DMS53 treated with DMSO at 0.1 percent for 48 hours (cell line): ENCODE results near the gene BMPR2.
A peak's percentile ranks its signal among the peaks of the same experiment; 100 is the strongest.
"Not testable (repeated sequence)": the region's sequence is repeated elsewhere in the genome, so short reads cannot be mapped to it uniquely, and the experiment has no call there.

Experiments
- DNase-seq: peaks from one replicate; lab custom pipeline; 2025; ENCODE audit not compliant: unreplicated experiment; lab: John Stamatoyannopoulos, UW

Gene BMPR2

DNA sequence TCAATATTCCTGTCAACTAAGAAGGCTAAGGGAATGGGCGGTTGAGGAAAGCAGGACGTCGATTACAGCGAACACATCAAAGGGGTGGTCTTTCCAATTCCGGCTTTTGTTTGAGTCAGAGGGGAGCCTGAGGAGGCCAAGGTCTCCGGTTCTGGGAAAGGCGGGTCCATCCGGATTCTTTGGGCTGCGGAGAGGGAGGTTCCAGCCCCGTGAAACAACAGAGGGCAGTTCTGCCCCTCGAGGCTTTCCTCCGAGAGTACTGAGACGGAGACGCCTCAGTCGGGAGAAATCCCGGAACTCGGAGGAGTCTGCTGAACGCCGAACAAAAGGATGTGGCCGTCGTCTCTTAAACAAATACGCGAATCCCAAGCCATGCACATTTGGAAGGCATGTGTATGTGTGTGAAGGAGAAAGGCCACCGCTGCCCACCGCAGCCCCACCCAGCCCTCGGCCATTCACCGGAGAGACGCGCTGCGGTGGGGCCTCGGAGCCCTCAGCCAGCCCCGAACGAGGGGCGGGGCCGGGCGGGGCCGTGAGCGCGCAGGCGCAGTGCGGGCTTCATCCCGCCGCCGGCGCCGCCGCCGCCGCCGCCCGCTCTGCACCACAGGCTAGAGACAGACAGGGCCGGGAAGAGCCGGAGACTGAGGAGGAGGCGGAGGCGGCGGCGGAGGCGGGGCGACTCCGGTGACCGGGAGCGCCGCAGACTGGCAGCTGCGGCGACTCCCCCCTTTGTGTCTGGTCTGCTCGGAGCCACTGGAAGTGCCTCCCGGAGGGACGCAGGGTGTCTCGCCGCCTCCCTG is at the start of gene BMPR2:
BMPR2 (plus strand) TSS at position 719 of the 800 bp plus-strand sequence. CDS start 1,148 bp downstream, outside the sequence.
- peak; percentile 79 for DNase-seq

DNA sequence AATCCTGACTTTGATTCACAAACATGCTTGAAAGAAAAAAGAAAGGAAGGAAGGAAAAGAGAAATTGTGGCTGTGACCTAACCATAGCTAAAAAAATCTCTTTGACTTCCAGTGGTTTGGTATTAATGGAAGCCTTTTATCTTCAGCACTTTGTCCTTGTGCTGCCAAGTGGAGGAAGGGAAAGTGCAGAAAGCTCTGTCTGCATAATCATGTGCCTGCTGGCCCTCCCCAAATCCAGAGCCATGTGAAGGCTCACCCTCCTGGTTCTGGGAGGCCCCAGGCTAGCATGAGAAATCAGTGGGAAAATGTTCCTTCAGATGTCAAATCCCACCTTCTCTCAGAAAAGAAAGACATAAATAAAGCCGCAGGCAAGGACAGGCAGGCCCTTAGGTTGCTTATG is 48.3 kb upstream of the BMPR2 start:
- DNase-seq = no peak

DNA sequence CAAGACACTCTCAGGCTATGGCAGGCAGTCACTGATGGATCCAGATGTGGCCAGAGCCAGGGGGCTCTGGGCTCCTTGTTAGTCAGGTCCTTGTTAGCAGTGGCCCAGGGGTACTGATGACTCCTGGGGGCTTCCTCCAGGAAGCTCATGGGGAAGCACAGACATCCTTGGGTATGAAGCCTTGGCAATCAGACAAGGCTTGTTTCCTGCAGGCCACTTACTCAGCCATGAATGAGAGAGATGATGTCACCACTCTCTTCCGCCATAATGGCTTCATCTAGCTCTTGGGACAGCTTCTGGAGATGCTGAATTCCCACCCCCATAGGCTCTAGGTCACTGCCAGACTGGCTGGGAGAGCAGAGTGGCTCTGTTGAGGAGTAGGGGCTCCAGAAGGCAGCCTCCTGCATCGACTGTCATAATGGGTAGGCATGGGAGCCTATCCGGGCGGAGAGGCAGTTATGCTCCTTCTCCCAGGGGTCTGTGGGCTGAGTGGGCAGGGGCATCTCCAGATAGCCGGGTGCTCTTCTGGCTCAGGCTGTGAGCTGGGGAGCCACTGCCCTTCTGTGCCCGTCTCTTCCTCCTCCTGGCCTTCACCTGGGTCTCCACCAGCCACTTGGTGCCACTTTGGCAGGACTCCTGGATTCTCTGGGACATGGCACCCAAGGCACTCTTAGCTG is 40.2 kb upstream of the BMPR2 start:
- no peak for DNase-seq

DNA sequence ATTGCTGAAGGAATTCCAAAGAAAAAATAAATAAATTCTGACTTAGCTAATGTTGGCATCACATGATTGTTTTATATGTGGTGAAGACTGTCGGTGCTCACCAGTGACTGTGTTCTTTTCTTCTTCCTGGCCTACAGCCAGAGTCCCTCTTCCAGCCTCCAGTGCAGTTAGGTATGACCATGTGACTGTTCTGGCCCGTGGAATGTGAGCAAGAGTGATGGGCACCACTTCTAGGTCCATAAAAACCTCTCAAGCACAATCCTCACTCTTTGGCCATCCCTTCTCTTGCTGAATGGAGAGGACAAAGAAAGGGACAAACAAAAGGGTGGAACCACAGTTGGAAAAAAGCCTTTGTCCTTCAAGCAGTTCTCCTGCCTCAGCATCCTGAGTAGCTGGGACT is 39.0 kb upstream of the BMPR2 start:
- DNase-seq = no peak

DNA sequence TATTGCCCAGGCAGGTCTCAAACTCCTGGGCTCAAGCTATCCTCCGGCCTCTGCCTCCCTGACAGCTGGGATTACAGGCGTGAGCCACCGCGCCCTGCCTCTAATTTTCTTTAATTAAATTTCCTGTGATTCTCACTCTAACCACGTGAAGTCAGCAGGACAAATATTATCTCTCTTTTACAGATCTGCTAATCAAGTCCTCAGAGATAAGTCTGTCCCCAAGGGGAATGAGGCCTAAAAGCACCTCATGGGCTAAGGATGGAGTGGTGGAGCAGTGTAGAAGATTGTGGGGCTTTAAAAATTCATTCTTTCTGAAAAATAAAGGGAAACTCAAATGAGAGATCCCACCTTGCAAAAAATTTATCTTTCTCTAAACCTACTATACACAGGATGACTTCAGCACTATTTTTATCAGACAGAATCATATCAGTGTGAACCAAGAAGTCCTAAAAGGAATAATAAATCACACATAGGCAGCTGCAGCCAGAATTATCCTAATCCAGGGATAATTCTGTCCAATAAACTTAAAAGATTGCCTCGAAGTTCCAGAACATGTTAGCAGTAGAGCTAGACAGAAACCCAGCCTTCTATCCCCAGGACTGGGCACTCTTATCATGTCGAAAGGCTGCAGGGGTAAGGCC is 38.3 kb upstream of the BMPR2 start:
- DNase-seq = no peak

DNA sequence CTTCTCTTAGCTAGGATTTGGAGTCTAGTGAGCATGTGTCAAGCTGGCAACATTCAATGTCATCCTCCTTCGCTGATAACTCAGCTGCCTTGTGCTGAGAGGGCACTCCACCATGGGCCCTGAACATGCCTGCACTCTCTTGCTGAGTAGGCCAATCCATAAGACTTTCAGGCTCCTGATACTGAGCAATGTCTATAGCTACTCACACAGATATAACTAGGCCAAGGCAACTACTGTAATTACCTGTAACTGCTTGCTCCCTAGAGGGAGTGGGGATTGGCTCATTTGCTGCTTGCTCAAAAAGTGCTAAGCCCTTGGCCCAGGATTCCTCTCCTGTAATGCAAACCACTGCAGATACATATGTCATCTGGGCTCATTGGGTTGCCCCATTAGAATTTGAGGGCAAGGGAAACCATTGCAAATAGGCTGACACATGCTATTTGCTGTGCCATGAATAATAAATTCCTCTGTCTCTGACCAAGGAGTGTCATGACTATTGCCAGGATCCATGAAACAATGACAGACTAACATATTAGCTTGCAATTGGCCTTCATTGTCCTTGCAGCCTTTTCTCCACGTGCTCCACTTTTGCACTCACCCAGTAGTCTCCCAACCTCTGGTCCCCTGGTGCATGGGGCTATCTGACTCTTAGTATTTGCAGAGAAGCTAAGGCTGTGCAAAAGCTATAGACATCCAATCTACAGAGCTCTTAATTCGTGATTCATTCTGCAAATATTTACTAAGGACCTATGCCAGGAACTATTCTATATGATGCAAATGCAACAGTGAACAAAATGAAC is 36.9 kb upstream of the BMPR2 start:
- peak; percentile 93 for DNase-seq

DNA sequence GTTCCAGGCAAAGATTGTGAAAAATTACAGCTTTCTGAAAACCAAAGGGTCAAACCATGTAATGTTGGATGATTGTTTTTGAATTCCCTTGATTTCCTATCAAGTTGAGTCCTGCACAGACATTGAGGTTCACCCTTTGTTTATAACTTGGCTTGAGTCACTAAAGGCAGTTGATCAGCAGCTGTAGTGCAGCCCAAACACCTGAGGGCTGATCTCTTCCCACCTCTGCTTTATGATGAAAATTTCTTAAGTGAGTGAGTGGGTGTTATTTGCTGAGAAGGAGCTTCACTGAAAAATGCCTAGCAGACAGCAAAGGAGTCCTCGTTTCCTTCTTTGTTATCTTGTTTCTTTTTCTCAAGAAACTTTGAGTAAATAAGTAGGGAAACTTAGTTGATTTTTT is 31.9 kb upstream of the BMPR2 start:
- DNase-seq = no peak

DNA sequence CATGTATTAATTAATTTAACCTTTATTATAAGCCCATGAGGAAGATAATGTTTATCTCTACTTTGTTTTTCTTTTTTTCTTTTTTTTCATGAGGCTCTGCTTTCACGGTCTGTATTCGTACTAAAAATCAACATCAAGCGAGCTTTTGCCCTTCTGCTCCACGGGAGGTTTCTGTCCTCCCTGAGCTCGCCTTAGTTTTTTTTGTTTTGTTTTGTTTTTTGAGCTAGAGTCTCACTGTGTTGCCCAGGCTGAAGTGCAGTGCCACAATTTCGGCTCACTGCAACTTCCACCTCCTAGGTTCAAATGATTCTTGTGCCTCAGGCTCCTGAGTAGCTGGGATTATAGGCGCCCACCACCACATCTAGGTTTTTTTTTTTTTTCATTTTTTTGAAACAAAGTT is 29.9 kb upstream of the BMPR2 start:
- DNase-seq = no peak

DNA sequence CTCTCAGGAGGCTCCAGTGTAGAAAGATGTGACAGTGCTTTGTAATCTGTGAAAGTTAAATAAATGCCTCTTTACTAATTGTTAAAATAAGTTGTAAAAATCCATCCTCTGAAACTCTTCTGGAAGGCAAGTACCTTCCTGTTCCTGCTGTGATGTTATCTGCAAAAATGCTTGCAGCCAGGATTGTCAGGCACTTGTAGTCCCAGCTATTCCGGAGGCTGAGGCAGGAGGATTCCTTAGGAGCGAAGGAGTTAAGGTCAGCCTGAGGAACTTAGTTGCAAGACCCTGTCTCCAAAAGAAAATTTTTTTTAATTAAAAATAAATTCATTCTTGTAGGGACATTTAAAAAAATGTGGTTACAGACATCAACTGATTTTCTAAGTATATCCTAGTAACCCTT is 22.7 kb upstream of the BMPR2 start:
- DNase-seq = no peak

DNA sequence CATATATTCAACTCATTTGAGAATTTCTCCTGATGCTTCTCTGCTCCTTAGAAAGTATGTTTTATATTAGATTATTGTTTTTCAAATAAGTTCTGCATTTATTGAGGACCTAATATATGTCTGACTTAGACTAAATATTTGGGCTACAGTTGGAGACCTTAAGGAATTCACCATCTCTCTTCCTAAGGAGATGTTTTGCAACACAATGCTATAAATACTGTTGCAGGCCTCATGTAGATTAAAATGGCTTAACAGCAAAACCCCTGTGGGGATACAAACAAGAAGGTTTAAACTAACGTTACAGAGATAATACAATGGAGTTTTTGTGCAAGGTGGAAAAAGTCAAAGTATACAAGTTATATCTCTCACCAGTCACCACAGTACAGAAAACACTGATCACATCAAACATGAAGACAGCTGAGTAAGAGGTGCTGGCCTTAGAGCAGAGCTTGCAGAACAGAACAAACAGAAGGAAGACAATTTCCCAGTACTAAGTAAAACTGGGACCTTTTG is 20.1 kb upstream of the BMPR2 start:
- no peak for DNase-seq

DNA sequence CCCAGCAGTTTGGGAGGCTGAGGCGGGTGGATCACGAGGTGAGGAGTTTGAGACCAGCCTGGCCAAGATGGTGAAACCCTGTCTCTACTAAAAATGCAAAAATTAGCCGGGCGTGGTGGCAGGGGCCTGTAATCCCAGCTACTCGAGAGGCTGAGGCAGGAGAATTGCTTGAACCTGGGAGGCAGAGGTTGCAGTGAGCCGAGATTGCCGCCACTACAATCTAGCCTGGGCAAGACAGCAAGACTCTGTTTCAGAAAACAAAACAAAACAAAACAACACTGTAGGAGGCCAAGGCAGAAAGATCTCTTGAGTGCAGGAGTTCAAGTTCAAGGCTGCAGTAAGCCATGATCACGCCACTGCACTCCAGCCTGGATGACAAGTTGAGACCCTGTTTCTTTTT is 17.2 kb upstream of the BMPR2 start:
- DNase-seq = not testable (repeated sequence)

DNA sequence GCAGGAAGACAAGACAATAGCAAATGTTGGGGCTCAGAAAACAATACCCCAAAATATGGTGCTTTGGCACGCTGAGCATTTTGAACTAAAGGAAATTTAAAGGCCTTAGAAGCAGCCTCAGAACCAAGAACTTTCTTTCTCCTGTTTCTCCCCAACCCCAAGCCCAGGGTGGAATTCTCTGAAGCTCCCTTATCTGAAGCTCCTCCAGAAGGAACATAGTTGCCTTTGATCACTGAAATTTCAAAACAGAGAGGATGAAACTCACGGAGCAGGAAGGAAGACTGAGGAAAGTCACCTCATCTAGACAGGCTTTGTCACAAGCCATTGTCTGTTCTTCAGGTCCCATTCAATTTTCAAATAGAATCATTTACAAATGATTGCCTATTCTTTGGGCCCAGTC is 15.5 kb upstream of the BMPR2 start:
- DNase-seq = no peak

DNA sequence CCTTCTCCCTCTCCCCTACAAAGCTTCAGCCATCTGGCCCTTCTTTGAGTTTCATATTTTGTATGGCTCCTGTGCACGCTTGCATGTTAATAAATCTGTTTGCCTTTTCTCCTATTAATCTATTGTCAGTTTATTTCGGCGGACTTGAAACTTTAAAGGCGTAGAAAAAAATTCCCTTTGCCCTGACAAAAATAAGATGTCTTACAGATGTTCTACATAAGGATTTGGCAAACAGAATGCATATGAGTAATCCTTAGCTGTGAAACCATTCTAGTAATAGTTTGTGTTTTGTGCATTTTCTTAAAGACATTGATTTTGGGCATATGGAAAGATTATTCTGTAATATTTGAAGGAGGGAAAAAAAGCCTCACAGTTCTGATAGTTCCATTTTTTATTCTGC is 15.0 kb upstream of the BMPR2 start:
- DNase-seq = no peak

DNA sequence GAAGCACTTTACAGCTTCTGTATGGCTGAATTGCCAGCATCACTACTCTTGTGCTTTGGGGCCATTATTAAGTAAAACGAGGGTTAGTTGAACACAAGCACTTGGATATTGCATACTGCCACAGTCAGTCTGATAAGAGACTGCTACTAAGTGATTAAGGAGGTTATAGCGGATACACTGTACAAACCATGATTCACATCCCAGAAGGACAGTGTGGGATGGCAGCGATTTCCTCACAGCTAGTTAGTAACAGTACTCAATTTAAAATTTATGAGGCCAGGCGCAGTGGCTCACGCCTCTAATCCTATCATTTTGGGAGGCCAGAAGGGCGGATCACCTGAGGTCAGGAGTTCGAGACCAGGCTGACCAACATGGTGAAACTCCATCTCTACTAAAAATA is 2.6 kb upstream of the BMPR2 start:
- DNase-seq = no peak

DNA sequence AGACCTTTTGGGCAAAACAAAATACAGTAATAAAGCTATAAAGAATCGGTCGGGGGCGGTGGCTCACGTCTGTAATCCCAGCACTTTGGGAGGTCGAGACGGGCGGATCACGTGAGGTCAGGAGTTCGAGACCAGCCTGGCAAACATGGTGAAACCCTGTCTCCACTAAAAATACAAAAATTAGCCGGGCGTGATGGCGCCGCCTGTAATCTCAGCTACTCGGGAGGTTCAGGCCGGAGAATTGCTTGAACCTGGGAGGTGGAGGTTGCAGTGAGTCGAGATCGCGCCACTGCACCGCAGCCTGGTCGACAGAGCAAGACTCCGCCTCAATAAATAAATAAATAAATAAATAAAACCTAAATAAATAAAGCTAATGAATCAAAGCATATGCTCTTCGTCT is 1.7 kb upstream of the BMPR2 start:
- DNase-seq = not testable (repeated sequence)

DNA sequence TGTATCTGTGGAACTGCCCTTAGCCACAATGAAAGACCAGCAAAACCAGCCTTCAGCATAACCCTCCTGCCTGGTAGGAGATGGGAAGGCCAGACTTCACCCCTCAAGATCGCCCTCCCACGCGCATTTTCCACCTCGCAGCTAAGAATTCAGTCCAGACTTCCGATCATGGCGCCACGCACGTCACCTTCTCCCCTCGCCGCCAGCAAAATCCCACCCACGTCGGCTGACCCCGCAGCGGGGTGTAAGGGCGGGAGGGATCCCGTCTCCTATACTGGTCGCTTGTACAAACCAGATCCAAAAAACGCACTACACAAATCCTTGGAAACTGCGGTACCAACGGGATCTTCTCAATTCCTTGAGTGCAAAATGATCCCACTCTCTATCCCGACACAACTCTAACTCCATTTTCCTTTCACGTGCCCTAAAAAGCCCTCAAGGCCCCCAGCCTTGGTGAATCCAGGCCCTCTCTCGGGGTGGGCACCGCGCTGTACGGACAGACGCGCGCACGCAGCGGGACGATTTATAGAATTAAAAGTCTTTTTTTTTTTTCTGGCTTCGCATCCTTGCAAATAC is 1.0 kb upstream of the BMPR2 start:
- peak; percentile 34 for DNase-seq

DNA sequence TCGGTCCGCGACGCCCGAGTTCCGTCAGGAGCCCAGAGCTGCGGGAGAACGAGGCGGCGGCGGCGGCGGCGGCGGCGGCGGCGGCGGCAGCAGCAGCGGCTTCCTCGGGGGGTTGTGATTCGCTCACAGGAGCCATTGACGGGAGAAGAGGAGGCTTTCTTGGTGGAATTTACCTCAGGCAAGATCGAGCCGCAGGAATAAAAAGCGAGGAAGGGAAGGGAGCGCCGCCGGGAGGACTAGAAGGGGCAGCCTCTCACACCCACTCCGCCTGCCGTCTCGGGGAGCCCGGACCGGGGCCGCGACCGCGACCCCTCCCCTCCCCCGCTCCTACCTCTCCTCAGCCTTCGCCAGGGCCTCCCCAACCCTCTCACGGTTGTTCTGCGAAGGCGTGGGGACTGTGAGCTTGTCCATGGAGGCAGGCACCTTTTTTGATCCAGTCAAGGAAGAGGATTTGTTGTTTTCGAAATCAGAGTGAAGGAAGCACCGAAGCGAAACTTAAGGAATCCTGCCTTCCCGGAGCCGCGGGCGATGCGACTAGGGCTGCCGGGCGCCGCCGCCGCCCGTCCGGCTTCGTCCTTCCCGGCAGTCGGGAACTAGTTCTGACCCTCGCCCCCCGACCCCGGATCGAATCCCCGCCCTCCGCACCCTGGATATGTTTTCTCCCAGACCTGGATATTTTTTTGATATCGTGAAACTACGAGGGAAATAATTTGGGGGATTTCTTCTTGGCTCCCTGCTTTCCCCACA is 506 bp downstream of the BMPR2 start:
- peak; percentile 48 for DNase-seq

DNA sequence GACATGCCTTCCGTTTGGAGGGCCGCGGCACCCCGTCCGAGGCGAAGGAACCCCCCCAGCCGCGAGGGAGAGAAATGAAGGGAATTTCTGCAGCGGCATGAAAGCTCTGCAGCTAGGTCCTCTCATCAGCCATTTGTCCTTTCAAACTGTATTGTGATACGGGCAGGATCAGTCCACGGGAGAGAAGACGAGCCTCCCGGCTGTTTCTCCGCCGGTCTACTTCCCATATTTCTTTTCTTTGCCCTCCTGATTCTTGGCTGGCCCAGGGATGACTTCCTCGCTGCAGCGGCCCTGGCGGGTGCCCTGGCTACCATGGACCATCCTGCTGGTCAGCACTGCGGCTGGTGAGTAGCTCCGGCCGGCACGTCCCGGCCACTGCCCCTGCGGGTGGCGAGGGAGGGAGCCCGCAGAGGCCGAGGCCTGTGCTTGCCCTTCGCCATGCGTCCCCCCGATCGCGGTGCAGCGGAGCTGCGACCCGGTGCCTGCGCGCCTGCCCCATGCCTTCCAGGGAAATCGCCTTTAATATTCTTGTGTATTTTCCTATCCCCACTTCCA is 1.2 kb downstream of the BMPR2 start:
- DNase-seq = no peak

DNA sequence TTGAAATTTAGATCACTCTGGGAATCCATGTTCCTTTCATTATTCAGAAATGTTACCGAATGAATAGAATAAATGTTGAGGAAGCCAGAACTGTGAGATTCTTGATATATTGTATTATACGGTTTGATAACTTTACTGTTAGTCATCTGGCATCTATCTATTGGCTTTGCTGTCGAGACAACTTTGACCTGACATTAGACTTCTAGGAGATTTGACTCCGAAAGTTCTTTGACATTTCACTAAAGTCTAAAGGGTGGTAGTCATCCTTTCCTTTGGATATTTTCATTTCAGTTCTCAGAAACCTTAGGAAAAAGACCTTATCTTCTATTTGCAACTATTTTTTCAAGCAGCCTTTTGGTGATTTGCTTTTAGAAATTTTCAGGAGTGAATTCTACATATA is 1.9 kb downstream of the BMPR2 start:
- no peak for DNase-seq
